ENCODE data around the gene CUBN.

Gene CUBN

DNA sequence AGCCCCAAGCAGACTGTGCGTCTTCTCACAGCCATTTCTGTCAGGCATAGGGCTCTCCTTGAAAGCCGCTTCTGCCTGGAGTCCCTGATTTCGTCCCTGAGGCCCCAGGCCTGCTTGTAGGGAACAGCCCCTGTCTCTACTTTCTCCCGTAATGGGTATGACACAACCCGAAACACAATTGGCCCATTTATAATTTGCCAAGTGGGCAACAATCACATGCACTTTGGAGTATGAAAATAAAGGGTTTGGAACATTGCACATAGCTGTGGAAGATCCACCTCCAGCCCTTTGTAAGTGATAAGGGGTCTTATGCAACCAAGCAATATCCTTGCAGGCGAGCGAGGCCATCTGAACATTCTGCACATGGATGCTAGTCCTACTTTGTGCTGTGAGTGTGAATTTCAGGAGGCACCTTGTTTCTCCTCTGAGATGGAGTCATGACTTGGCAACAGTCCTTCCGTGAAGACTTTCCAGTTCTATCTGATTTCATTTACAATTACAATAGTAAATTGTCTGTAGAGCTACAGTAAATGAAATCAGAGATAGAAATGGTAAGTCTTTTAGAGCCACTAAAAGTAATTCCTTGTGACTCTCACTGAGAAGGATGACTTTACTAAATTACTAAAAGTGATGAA, 141.5 kb downstream of the CUBN start:
- DNase-seq (ENCODE audit: low spot score) = no peak

DNA sequence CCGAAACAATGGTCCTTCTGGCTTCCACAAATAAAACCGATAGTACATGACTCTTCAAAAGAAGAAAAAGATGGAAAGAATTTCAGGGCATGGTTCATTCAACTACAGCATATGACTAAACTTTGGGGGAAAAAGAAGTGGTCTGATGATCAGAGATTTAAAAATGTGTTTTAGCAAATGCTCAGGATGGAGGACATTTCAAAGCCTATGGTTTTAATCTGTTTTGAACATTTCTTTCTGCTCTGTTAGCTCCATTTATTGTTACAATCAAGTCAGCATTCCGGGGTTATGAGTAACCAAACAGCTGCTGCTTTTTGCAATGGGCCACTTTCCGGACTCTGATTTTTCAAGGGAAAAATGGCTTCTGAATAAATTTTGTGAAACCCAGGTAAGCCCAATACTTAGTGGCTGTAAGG, 142.4 kb downstream of the CUBN start:
- no peak for DNase-seq (ENCODE audit: low spot score)

DNA sequence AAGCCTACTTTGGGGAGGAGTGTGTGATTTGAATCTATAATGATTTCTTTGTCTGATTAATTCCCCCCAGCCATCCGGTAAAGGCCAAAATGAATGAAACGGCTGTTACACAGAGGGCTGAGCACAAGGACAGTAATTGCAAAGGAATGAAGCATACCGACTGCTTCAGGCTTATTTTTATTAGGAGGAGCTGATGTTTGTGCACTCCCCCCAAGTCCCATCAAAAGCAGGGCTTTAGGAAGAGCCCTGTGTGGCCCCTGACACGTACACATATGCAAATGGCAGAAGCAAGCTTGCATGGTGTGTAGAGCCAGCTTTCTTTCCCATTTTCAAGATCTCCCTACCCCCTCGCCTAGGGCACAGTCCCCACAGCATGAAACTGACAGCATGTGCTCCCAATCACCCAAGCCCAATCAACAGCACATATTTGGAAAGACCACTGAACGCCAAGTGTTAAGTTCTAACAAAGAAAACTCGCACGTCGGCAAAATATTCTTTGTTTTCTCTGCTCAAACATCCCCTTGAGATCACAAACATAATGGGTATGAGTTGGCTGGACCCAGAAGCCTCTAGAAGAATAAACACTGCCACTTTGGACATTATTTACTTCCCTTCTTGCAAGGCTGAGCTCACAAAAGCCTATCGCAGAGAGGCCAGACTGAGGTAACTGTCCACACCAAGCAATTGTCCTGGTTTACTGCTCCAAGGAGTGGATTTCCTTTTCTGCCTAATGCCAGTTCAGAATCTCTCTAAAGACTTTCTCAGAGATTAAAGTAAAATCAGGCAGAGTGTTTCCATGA, 143.0 kb downstream of the CUBN start:
- no peak for DNase-seq (ENCODE audit: low spot score)

DNA sequence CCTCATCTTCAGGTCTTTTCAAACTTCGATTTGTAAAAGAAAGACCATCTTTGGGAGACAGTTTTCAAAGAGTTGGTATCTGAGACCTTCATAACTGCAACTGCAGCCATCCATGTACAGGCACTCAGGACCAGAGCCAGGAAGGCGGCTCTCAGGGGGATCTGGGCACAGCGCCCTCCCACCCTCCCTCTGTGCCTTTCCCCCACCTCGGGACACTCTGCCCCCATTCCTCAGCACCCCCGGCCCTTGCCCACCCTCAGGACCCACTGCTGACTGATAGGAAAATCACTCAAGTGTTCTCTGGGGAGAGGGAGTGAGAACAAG, 143.6 kb downstream of the CUBN start:
- DNase-seq (ENCODE audit: low spot score) = no peak

DNA sequence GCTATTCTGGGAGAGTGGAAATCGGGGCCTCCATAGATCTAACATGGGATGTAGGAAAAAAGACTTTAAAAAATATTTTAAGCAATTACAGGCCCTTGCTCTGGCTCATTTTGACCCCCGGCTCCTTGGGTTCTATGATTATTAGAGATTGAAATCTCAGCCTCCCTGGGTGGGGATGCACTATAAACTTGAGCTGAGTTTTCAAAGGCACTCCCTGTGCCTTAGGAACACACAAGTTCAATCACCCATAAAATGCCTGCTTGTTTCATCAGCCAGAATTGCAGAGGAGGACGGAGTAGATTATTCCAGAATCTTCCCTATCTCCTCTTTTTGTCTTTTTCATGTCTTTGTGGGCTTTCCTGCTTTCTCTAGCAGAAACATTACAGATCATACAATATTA, 145.4 kb downstream of the CUBN start:
- DNase-seq (ENCODE audit: low spot score) = no peak

DNA sequence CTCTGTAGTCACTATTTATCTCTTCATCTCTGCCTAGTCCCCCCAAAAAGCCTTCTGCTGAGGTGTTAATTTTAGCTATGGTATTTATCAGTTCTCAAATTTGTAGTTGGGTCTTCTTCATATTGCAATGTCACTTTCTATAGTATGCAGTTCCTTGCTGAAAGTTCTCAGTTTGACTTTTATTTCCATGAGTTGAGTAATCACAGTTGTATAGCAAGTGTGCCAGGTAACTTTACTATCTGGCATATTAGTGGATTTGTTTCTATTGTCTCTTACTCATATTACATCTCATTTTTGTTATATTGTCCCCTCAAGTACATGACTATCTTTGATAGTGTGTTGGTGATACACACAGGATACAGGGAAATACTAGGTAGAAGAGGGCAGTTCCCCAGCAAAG, 152.8 kb downstream of the CUBN start:
- DNase-seq (ENCODE audit: low spot score) = no peak

DNA sequence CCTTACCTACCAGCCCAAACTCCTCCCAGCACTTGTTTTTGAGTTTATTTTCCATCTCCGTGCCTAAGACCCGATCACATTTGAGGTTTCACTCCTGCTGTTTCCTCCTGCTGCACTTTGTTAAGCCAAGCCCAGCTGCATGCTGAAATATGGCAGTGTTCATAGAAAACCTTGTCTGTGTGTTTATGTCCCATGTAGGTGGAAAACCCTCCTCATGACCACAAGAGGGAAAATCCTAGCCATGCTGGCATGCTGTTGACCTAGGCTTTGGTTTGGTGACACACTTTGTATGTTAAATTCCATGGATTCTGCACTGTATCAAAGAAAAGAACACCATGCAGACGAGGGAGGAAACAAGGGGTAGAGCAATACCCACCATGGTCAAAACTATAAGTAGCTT, 154.4 kb downstream of the CUBN start:
- DNase-seq (ENCODE audit: low spot score) = no peak

DNA sequence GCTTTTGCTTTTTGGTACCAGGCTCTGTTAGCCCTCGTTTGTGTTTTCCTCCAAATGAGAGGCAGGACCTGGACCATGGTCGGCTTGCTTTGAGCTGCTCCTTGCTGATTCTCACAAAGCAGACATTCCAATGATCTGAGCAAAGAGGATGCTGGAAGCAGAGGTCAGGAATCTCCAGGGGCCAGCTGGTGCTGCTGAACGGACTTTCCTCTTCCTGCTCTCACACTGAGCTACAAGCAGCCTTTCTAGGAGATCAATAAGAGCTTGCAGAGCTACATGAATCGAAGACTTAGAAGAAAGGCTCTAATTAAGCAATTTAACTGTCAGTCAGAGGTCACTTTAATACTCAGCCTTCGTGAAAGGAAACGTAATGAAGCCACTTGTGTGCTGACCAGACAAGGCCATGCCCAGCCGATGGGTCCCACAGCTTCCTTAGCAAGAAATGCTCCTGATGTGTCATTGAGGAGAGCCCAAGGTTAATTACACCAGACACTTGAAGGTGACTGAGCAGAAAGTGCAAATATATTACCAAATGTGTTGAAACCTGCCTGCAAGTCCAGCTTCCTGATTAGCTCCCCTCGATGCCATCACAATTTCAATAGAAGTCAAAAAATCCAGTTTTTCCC, 161.1 kb downstream of the CUBN start:
- DNase-seq (ENCODE audit: low spot score) = no peak

DNA sequence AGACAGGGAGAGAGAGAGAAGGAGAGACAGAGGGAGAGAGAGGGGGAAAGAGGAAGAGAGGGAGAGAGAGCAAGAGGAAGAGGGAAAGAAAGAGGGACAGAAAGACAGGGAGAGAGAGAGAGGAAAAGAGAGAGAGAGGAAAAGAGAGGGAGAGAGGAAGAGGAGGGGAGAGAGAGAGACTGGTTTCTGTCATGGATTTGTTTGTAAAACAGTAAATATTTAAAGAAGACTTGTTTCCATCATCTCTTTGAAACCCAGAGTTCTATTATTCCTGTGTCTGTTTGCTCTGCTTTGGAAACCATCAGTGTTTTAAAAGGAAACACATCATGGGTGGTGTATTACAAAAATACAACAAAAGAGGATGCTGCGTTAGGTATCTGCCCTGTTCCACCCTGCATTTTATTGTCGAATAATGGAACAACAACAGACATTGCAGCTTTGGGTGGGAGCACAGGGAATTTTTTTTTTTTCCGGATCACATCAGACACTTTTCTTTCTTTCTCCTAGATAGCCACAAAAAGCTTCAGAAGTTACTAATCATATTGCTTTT, 161.7 kb downstream of the CUBN start:
- no peak for DNase-seq (ENCODE audit: low spot score)

DNA sequence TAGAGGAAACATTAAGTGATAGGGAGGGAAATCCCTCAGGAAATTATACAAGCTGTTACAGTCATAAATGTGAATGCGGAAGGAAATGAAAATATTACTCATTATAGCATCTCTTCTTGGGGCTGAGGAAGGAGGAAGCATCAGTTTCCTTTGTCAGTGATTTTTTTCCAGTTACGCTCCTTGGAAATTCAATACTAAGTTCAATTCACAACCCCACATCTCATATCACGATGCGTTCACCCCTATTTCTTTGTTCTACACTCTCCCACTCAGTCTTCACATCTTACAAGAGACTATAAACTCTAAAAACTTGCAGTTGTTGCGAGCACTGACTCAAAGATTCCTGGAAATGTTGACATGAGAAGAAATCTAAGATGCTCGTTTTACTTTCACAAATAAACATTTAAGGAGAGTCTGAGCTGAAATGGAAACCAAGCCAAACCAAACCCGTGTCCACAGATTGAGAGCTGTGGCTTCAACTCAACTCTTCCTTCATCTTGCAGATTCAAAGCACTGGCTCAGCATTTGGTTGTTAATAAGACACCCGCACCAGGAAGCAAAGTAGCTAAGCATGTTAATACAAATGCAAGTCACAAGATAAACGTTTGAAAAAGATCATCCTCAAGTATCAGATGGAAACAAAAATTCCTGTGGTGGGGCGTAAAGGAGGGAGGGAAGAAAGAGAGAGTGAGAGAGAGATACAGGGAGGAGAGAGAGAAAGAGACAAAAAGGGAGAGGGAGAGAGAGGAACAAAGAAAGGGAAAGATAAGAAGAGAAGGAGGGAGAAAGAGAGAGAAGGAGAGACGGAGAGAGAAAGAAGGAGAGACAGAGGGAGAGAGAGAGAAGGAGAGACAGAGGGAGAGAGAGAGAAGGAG, 162.4 kb downstream of the CUBN start:
- no peak for DNase-seq (ENCODE audit: low spot score)

DNA sequence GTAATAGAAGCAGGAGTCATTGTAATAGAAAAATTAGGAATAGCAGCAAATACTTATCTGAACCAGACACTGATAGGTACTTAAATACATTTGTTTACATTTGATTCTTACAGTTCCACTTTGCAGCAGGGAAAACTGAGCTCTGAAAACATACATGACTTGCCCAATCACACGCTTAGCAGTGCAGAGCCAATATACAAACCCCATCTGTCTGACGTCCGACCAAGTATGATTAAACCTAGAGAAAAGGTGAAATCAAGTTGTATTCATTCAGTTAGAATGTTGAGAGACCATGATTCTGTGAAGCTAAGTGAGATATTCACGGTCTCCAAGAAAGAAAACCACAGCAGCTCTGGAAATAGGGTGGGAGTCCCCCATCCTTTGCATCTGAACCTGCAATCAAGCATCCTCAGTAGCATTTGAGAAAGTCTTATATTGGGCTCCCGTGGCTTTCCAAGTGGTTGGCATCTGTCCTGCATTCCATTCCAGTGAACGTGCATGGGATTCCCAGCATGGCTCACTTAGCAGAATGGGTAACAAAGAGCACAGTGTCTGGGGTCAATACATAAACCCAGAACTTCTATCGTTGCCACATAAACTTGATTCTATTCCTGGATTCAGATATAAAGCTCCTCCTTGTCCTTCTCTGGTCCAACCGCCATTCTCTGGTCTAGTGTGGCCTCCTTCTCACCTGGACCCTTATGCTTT, 163.7 kb downstream of the CUBN start:
- no peak for DNase-seq (ENCODE audit: low spot score)

DNA sequence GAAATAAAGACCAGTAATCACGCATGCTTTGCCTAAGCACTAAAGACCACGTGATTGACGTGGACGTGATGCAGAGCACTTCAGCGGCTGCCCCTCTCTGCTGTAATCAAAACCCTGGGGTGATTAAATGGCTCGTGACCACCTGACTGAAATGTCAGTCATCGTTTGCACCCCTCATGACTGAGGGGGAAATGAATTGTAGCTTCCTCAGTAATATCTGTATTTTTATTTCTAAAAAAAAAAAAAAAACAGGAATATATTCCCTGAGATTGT, 164.3 kb downstream of the CUBN start:
- no peak for DNase-seq (ENCODE audit: low spot score)

DNA sequence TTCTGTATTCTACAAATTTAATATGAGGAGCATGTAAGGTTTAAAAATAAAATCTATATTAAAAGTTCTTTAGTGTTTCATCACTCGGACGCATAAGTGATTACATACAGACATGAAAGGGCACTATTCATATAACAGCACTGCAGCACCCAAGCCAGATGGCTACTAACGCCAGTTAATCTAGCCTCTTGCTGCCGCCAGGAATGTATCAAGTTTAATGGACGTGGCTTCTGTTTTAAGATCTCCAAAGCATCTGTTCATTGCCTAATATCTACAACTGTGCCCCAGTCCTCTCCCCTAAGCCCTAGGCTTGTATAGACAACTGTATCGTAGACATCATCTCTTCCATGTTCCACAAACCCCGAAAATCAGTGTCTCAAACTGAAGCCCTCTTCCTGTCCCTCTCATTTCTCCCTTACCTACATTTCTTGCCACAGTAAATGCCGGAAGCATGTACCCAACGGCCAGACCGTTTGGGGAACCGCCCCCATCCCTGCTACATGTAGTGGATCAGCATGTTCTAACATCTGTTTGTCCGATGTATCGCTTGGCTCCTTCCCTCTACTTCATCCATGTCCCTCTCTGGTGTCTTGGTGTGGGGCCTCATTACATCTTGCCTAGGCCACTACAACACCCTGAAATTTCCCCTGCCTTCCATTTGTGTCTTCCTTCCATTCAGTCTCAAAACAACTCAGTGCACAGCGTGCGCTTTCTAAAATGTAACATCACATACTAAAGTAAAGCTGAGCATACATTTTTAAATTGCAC, 164.9 kb downstream of the CUBN start:
- no peak for DNase-seq (ENCODE audit: low spot score)

DNA sequence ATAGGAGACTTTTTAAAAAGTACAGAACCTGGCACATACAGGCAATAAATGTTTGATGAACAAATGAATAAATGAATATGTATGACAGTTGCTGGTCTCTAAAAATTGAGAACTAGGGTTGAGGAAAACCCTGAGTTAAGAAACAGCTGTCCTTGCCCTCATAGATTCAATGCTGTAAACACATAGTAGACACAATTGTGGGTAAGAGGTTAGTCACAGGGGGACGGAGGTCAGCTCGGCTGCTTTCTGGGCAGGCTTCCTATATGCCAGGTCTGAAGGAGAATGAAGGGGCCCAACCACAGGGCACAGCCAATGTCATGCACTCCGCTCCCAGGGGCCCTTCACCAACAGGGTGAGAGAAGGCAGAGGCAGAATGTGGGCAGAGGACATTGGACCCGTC, 169.1 kb downstream of the CUBN start:
- no peak for DNase-seq (ENCODE audit: low spot score)

DNA sequence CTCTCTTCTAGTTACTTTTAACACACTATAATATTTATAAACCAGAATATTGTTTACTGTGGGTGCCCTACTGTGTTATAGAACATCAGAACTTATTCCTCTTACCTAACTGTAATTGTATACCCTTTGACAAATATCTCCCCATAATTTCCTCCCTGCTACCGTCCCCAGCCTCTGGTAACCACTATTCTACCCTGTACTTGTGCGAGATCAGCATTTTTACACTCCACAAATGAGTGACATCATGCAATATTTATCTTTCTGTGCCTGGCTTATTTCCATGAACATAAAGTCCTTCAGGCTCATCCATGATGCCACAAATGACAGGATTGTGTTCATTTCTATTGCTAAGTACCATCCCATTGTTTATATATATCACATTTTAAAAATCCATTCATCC, 172.6 kb downstream of the CUBN start:
- DNase-seq (ENCODE audit: low spot score) = no peak

DNA sequence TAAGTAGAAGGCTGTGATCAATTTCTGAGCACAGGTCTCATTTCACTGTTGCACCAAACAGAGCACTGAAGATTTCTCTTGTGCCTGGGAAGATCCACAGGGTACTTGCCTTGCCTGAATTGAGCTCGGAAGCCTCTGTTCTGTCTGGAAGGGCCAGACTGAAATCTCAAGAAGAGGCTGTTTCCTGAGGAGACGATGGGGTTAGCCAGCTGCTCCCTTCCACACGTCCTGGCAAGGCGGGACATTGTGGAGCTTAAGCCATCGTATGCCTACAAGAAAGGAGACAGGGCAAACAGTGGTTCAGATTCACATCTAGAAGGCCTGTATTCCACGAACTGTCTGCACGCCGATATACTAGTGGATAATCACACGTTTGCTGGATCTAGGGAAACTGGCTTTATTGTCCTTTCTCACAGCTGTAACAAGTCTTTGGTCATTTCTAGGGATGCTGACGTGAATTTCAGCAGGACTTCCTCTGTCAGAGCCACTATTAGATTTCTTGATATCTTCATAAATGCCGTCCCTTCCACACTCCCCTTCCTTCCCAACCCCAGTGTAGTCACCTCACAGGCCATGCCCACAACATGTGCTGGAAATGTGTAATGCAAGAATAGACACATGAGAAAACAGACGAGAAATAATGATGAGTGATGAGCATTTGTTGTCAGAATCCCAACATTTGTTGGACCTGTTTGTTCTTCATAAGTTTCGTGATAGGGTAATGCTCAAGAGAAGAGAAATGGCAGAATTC, 175.2 kb downstream of the CUBN start:
- DNase-seq (ENCODE audit: low spot score) = no peak

DNA sequence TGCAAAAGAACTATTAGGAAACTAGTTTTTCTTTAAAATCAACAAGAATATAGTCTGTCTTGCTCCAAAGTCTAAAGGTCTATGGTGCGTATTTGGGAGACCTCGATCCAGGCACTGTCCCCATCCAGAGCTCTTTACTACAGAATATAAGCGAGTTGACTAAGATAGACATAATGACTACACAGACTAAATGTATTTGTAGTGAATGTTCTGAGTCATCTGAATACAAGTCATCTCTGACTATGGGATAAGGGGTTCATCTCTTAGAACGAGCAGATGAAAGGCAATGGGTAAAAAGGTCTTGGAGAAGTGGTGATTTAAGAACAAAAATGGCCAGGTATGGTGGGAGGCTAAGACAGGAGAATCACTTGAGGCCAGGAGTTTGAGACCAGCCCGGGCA, 176.3 kb downstream of the CUBN start:
- no peak for DNase-seq (ENCODE audit: low spot score)

DNA sequence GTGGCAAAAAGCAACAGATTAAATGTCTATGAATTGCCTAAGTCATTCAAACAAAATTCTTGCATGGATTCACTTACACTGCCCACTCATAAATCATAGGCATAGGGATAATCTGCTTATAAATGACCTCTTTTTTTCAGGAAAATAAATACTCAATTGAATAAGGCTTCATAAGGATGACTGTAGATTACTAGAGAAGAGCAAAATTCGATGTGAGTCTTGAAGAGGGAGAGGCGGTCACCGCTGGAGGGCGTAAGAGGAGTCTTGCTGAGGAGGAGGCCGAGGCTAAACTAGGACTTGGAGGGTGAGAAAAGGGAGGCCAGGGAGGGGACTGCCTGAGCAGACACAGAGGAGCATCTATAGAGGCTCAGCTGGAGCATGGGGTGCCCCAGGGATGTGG, 177.0 kb downstream of the CUBN start:
- no peak for DNase-seq (ENCODE audit: low spot score)

DNA sequence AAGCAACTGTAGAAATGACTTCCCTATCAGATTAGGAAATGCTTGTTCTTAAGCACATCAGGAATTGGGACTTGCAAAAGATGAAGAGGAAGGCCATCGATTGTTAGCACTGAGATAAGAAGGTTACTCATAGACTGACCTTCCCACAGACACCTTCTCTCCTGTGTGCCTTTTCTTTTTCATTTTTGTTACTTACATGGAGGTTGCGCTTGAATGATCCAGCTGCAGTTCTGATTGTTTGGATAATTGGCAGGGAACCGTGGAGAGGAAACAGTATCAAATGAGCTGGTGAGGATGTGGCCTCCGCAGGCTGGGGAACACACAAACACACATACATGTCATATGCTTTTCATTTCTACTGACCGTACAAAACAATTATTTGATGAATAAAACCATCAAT, 177.5 kb downstream of the CUBN start:
- DNase-seq (ENCODE audit: low spot score) = no peak

All from hematopoietic multipotent progenitor cell treated with erythropoietin and hydrocortisone succinate and interleukin-3 and kit ligand, for 15 days (in vitro differentiated cells).